Ishikawa (cell line): ENCODE data around the gene MARCHF3.

Source experiments
- CEBPB ChIP-seq: IDR thresholded peaks from 2 replicates; pipeline ENCODE4 v1.6.1; 2012
- CREB1 ChIP-seq: IDR thresholded peaks from 2 replicates; pipeline ENCODE4 v1.6.1; 2012; ENCODE audit warnings: low read depth
- EGR1 ChIP-seq: IDR thresholded peaks from 2 replicates; pipeline ENCODE4 v1.6.1; 2012
- EP300 ChIP-seq: IDR thresholded peaks from 2 replicates; pipeline ENCODE4 v1.6.1; 2012; ENCODE audit warnings: borderline replicate concordance
- FOXM1 ChIP-seq: IDR thresholded peaks from 2 replicates; pipeline ENCODE4 v1.6.1; 2012; ENCODE audit warnings: low read depth, borderline replicate concordance
- NFIC ChIP-seq: IDR thresholded peaks from 2 replicates; pipeline ENCODE4 v1.6.1; 2012
- RAD21 ChIP-seq: IDR thresholded peaks from 2 replicates; pipeline ENCODE4 v1.6.1; 2012; ENCODE audit warnings: low read depth
- REST ChIP-seq: IDR thresholded peaks from 2 replicates; pipeline ENCODE4 v1.6.1; 2012; ENCODE audit warnings: low read depth, mild to moderate bottlenecking
- TAF1 ChIP-seq: IDR thresholded peaks from 2 replicates; pipeline ENCODE4 v1.6.1; 2012; ENCODE audit warnings: low read depth, mild to moderate bottlenecking
- TCF12 ChIP-seq: IDR thresholded peaks from 2 replicates; pipeline ENCODE4 v1.6.1; 2012; ENCODE audit warnings: low read depth
- TEAD4 ChIP-seq: IDR thresholded peaks from 2 replicates; pipeline ENCODE4 v1.6.1; 2012
- USF1 ChIP-seq: IDR thresholded peaks from 2 replicates; pipeline ENCODE4 v1.6.1; 2012
- YY1 ChIP-seq: IDR thresholded peaks from 2 replicates; pipeline ENCODE4 v1.6.1; 2012; ENCODE audit warnings: low read depth
- ZBTB7A ChIP-seq: IDR thresholded peaks from 2 replicates; pipeline ENCODE4 v1.6.1; 2012; ENCODE audit warnings: low read depth
- TF ChIP-seq, protein P1 (sequence below): IDR thresholded peaks from 2 replicates; pipeline ENCODE4 v1.6.1; 2012

The MARCHF3 gene

GRCh38 chr5:127053049-127053448 lies 22.7 kb upstream of the MARCHF3 start:
- TF ChIP-seq ZBTB7A: no peak
- TF ChIP-seq, protein P1, sequence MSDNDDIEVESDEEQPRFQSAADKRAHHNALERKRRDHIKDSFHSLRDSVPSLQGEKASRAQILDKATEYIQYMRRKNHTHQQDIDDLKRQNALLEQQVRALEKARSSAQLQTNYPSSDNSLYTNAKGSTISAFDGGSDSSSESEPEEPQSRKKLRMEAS: no peak
- no peak for TF ChIP-seq EP300
- no peak for TF ChIP-seq CREB1
- no peak for TF ChIP-seq NFIC
- TF ChIP-seq RAD21: no peak
- TF ChIP-seq EGR1: no peak
- no peak for TF ChIP-seq TCF12
- no peak for TF ChIP-seq USF1
- no peak for TF ChIP-seq TAF1
- no peak for TF ChIP-seq TEAD4
- TF ChIP-seq REST: no peak
- TF ChIP-seq CEBPB: no peak
- TF ChIP-seq YY1: no peak
- no peak for TF ChIP-seq FOXM1

DNA sequence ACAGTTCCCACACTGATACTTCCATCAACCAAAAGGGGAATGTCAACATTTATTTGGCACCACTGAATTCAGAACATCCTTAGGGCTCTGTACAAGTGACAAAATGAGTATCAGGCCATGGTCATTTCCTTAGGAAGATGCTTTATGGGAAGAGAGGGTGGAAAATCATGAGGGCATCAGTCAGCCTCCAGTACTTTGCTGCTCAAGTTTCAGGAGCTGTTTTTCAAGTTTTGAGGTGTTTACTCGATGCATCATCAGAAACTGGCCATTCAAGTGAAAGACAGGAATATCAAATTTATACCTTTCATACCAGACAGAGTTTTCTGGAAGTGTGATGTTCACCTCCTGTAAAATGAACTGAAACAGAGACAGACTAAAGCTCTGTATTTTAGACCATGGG lies 21.2 kb upstream of the MARCHF3 start:
- TF ChIP-seq RAD21: no peak
- no peak for TF ChIP-seq TEAD4
- no peak for TF ChIP-seq ZBTB7A
- no peak for TF ChIP-seq USF1
- TF ChIP-seq NFIC: no peak
- TF ChIP-seq FOXM1: no peak
- TF ChIP-seq, protein P1: no peak
- TF ChIP-seq TAF1: no peak
- TF ChIP-seq EGR1: no peak
- no peak for TF ChIP-seq TCF12
- TF ChIP-seq CEBPB: no peak
- no peak for TF ChIP-seq YY1
- no peak for TF ChIP-seq EP300
- no peak for TF ChIP-seq REST
- no peak for TF ChIP-seq CREB1

DNA sequence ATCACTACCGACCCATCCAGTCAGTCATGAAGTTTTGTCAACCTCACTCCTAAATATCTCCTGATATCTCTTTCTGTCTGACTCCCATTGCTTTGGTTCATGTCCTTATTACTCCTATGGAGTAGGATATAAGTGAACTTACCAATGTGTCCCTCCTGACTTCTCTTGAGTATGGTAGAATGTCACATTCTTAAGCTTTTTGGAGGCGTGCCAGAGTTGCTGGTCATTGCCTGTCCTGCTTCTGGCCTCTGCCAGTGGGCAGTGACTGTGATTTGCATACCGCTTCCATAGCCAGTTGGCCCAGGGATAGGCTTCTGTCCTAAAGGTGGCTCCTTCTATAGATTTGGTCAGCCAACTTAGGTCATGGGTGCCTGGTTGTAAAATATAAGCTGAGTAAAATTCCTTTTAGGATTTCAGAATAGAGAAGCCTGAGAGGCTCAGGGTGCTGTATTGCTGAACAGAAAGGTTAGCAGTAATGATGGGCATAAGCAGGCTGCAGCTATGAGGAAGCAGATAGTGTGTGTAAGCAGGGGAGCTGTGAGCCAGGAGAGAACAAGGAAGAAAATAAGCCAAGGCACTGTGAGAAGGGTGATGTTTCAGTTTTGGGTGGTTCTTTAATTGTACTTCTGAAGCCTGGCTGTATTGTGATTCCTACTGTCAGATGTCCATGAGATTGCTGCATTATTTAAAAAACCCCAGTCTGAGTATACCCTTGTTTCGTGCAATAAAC lies 16.1 kb upstream of the MARCHF3 start:
- TF ChIP-seq FOXM1: no peak
- no peak for TF ChIP-seq CEBPB
- TF ChIP-seq REST: no peak
- no peak for TF ChIP-seq EP300
- TF ChIP-seq USF1: no peak
- TF ChIP-seq TCF12: no peak
- TF ChIP-seq, protein P1: no peak
- TF ChIP-seq CREB1: no peak
- TF ChIP-seq TEAD4: no peak
- no peak for TF ChIP-seq EGR1
- TF ChIP-seq YY1: no peak
- no peak for TF ChIP-seq TAF1
- no peak for TF ChIP-seq RAD21
- TF ChIP-seq NFIC: no peak
